ENCODE measurements around the gene STEEP1. TPM values are rescaled to one million over a fixed set of nuclear protein-coding genes. Genes with fewer than 3 reads are reported as not detected.

STEEP1 gene
- polyA plus RNA-seq, 1 donor = 18.1 TPM

DNA sequence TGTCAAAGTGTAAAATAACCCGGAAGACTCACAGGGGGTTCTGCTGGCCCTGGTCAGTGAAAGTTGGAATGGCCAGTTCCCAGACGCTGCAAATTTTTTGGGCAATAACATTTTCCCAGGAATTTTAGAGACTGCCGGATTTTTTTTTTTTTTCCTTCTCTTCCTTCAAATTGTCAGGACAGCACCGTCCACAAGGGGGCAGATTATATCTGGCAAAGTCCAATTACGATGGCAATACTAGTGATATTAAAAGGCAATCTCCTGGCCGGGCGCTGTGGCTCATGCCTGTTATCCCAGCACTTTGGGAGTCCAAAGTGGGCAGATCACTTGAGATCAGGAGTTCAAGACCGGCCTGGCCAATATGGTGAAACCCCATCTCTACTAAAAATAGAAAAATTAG, 76.5 kb downstream of the STEEP1 start:
- no peak for DNase-seq (ENCODE audit: low read depth)

Other genes starting within 250 kb of the STEEP1 start
- 8.3 TPM for gene SLC25A43, start 166.1 kb downstream of the STEEP1 start, polyA plus RNA-seq (ENCODE audit: insufficient read length)
- gene SLC25A5, start 97.0 kb downstream of the STEEP1 start, polyA plus RNA-seq (ENCODE audit: insufficient read length) = 154 TPM
- 60.1 TPM for gene UBE2A, start 9.2 kb upstream of the STEEP1 start, polyA plus RNA-seq (ENCODE audit: insufficient read length)
- gene NKRF, start 41.0 kb upstream of the STEEP1 start, polyA plus RNA-seq (ENCODE audit: insufficient read length) = 7.1 TPM
- gene SEPTIN6, start 127.8 kb upstream of the STEEP1 start, polyA plus RNA-seq (ENCODE audit: insufficient read length) = 32.1 TPM
- 0.47 TPM for gene SOWAHD, start 193.2 kb upstream of the STEEP1 start, polyA plus RNA-seq (ENCODE audit: insufficient read length)
- gene RPL39, start 226.2 kb upstream of the STEEP1 start, polyA plus RNA-seq (ENCODE audit: insufficient read length) = 3,298 TPM

Measured in forelimb muscle (tissue), 1 donor.